ENCODE data around the gene TNKS2. TPM values are rescaled to one million over a fixed set of nuclear protein-coding genes. Genes with fewer than 3 reads are reported as not detected.
"Not testable (repeated sequence)": the region's sequence is repeated elsewhere in the genome, so short reads cannot be mapped to it uniquely, and the experiment has no call there.

The TNKS2 gene
- total RNA-seq, 2 experiments from 2014 or later, result 39.3 to 40.0 TPM

DNA sequence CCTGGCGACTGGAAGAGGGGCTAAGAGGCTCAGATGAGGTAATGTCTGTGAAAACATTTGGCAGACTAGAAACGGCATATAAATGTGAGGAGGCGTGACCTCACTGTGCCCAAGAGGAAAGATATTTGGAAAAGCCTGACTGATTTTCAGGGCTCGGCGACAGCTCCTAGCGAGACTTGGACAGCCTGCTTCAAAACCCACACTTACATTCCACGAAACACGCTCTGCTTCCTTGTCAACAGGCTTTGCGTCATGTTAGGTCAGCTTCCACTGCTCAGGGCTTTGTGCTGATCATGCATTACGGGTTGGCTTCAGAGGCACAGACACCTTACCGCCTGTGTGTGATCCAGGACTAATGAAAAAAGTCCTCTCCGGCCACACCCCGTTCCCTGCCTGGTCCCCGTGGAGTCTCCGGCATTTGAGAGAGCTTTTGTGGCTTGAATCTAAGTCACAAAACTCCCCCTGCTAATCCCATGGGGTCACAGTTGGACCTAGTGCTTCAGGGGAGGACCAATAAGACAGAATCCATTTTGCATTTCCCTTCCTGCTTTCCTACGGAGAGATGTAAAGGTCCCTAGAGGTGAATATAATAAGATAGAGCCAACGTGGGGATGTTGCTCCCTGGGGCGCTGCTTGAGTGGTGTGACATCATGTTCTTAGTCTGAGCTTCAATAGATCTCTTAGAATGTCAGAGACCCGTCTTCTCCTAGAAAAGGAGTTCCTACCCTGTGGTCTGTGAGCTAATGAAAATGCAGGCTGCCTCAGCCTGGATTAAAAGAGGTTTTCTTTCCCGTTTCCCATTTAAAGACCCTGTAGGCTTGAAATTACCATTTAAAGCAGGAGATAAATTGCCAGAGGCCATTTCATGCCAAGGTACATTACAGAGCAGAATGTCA lies 85.6 kb downstream of the TNKS2 start:
- no peaks in the 10 kb centered on the region for H3K36me3 Mint-ChIP-seq (ENCODE audit: low read depth)

DNA sequence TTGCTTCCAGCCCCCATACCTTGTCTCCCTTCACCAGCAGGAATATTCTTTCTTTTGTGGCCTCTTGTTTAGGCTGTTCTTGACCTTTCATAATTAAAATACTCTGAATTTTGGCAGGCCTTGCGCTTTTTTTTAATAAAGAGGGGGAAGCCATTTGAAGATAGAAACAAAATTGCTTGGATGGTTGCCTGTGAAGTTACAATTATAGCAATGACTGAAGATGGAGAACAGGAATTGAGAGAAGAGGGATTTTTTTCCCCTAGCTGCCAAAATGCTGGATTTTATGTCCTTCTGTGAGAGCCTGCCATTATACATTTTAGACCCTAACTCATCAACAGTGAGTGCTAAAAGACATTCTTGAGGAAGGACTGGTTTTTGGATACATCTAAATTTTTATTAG lies 86.3 kb downstream of the TNKS2 start:
- intact Hi-C loops (cut with micrococcal nuclease), result no loop called here
- H3K9me3 Mint-ChIP-seq, result peaks cover 5% of the 10 kb centered on the region
- peaks cover 5% of the 10 kb centered on the region for H3K27me3 Mint-ChIP-seq (ENCODE audit: low read depth)
- CTCF ChIA-PET, result interaction anchor here (0.5 kb wide), 1 partner anchor 126 kb away, joined by 3 read pairs; no protein-coding TSS in a partner anchor
- H3K27ac Mint-ChIP-seq, result no peak overlapping the region
- no peak overlapping the region for H3K4me3 Mint-ChIP-seq
- H3K4me1 Mint-ChIP-seq (ENCODE audit: low read depth), result peaks cover 10% of the 10 kb centered on the region
- DNase-seq, result no peak
- no peaks in the 10 kb centered on the region for H3K36me3 Mint-ChIP-seq (ENCODE audit: low read depth)

More for the DNA sequence above, 85.6 kb downstream of the TNKS2 start:
- CTCF ChIA-PET, result interaction anchor here (0.5 kb wide), 1 partner anchor 125 kb away, joined by 3 read pairs; no protein-coding TSS in a partner anchor
- no peak for DNase-seq
- intact Hi-C loops (cut with micrococcal nuclease), result no loop called here
- Mint-ChIP-seq H3K4me1 (ENCODE audit: low read depth) (peaks cover 10% of the 10 kb centered on the region), H3K27ac (no peak overlapping the region), H3K4me3 (no peak overlapping the region), H3K9me3 (peaks cover 5% of the 10 kb centered on the region), H3K27me3 (ENCODE audit: low read depth) (peaks cover 5% of the 10 kb centered on the region)

GRCh38 chr10:91885362-91886079 lies 87.3 kb downstream of the TNKS2 start:
- peaks cover 10% of the 10 kb centered on the region for H3K4me1 Mint-ChIP-seq (ENCODE audit: low read depth)
- DNase-seq, result no peak

DNA sequence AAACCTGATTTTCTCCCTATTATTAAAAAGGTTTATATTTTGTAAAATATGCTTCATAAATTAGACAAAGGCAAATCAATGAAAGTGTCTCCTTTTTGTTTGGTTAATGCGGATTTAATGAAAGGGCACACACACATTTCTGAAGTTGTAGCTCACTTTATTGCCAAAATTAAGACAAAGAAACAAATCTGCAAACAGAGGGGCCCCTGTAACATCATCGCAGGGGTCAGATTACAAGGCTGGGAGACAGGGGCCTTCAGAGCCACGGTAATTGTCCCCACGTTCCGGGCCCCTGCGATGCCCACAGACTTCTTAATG lies 88.7 kb downstream of the TNKS2 start:
- Mint-ChIP-seq H3K27ac (no peak overlapping the region), H3K4me1 (ENCODE audit: low read depth) (peaks cover 10% of the 10 kb centered on the region), H3K9me3 (no peaks in the 10 kb centered on the region), H3K4me3 (peak overlapping the region; percentile 79), H3K27me3 (ENCODE audit: low read depth) (peaks cover 5% of the 10 kb centered on the region), H3K36me3 (ENCODE audit: low read depth) (no peaks in the 10 kb centered on the region)
- CTCF ChIA-PET, result interaction anchor here (0.6 to 1.1 kb wide), 5 partner anchors 12 to 1593 kb away, joined by 3 to 5 read pairs (median 3); no protein-coding TSS in a partner anchor
- no peak for DNase-seq
- intact Hi-C loops (cut with micrococcal nuclease), result loop anchor here (1.0 kb wide), 1 partner anchor 14 kb away; no protein-coding TSS in a partner anchor

More at GRCh38 chr10:91885362-91886079, 87.3 kb downstream of the TNKS2 start:
- H3K4me3 Mint-ChIP-seq, result no peak overlapping the region
- H3K27me3 Mint-ChIP-seq (ENCODE audit: low read depth), result peaks cover 5% of the 10 kb centered on the region
- no peak overlapping the region for H3K27ac Mint-ChIP-seq
- H3K36me3 Mint-ChIP-seq (ENCODE audit: low read depth), result no peaks in the 10 kb centered on the region
- intact Hi-C loops (cut with micrococcal nuclease), result no loop called here
- H3K9me3 Mint-ChIP-seq, result peaks cover 5% of the 10 kb centered on the region
- CTCF ChIA-PET, result no interaction called here

DNA sequence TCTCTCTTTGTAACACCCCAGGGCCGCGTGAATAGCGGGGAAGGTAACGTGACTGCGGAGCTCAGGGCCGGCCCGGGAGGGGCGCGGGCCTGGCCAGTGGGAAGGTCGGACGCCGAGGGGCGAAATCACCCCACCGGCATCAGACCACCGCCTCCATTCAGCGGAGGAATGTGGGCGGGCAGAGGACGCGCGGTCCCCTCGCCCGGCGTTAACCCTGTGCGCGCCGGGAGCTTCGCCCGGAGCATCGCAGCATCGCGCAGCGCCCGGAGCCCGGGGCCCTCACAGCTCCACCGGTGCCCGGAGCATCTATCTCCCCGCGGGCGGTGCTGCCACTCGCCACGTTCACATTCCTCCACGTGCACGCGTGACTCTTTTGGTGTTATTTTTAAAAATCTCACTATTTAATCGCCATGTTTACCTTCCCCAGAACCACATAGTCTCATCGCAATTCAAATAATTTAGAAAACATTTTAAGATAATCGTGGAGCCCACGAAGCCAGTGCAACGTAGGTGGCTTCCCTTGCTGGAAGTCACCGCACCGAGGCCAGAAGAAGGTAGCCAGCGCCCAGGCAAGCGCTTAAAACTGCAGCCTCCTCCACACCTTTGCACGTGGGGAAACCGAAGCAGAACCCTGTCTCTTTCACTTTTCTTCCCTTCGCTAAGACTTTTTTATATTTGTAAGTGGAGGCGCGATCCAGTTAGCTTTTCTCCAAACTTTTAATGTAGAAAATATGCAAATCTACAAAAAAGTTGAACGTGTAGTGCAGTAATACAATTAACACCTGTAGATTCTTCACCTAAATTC lies 89.2 kb downstream of the TNKS2 start:
- peak overlapping the region; percentile 79 for H3K4me3 Mint-ChIP-seq
- H3K27me3 Mint-ChIP-seq (ENCODE audit: low read depth), result peaks cover 5% of the 10 kb centered on the region
- intact Hi-C loops (cut with micrococcal nuclease), result loop anchor here (1.0 kb wide), 1 partner anchor 14 kb away; no protein-coding TSS in a partner anchor
- H3K36me3 Mint-ChIP-seq (ENCODE audit: low read depth), result no peaks in the 10 kb centered on the region
- H3K27ac Mint-ChIP-seq, result no peak overlapping the region
- H3K4me1 Mint-ChIP-seq (ENCODE audit: low read depth), result peaks cover 10% of the 10 kb centered on the region
- DNase-seq, result peak; percentile 34
- H3K9me3 Mint-ChIP-seq, result no peaks in the 10 kb centered on the region
- CTCF ChIA-PET, result interaction anchor here (0.6 to 1.1 kb wide), 4 partner anchors 12 to 1593 kb away, joined by 3 to 5 read pairs (median 3); no protein-coding TSS in a partner anchor

DNA sequence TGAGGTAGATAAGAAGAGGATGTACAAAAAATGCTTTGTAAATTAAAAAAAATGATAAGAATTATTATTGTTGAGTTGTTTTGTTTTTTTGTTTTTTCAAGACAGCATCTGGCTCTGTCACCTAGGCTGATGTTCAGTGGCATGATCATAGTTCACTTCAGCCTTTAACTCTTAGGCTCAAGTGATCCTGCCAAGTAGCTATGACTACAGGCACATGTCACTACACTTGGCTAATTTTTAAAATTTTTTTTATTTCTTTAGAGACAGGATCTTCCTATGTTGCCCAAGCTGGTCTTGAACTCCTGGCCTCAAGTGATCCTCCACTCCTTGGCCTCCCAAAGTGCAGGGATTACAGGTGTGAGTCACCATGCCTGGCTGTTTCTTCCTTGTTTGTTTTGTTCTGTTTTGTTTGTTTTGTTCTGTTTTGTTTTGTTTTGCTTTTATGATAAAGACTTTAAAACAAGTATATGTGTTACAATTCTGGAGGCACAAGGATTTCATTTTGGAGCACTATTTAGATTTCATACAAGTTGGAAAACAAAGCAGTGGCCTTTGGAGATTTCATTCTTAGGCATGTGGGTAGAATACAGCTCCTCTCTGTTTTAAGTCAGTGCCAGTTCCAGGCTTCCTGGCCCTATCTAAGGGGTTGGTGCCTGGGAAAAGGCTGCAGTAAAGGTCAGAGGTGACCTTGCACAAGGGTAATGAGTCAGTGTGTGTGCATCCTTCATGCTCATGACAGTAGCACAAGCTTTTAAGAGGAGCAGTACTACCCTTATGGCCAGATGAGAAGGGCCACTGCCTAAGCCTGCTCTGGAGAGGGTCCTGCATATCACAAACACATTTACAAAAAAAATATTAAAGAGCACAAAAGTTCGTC lies 93.1 kb downstream of the TNKS2 start:
- no peak overlapping the region for H3K4me3 Mint-ChIP-seq
- H3K9me3 Mint-ChIP-seq, result no peaks in the 10 kb centered on the region
- peaks cover 10% of the 10 kb centered on the region for H3K4me1 Mint-ChIP-seq (ENCODE audit: low read depth)
- peaks cover 5% of the 10 kb centered on the region for H3K27me3 Mint-ChIP-seq (ENCODE audit: low read depth)
- no peak overlapping the region for H3K27ac Mint-ChIP-seq
- no peak for DNase-seq
- intact Hi-C loops (cut with micrococcal nuclease), result no loop called here
- CTCF ChIA-PET, result interaction anchor here (0.5 kb wide), 1 partner anchor 686 kb away, joined by 3 read pairs; no protein-coding TSS in a partner anchor
- H3K36me3 Mint-ChIP-seq (ENCODE audit: low read depth), result no peaks in the 10 kb centered on the region

DNA sequence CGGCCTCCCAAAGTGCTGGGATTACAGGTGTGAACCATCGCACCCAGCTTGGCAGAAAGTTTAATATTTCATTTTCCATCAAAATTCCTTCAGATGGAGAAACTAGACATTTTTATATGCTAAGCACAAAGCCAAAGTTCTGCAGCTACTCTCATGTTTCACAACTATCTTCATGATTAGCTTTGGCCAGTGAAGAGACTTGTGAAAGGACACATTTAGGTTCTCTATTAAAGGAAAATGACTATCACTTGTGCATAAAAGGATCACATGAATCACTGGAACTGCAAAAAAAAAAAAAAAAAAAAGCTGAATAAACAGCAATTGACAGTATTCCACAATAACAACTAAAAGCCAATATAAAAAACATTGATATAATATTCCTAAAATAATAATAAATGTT lies 94.8 kb downstream of the TNKS2 start:
- peaks cover under 1% of the 10 kb centered on the region for H3K4me1 Mint-ChIP-seq (ENCODE audit: low read depth)
- CTCF ChIA-PET, result interaction anchor here (0.6 kb wide), 1 partner anchor 23 kb away, joined by 3 read pairs; no protein-coding TSS in a partner anchor
- H3K36me3 Mint-ChIP-seq (ENCODE audit: low read depth), result no peaks in the 10 kb centered on the region
- no peak overlapping the region for H3K27ac Mint-ChIP-seq
- no peaks in the 10 kb centered on the region for H3K27me3 Mint-ChIP-seq (ENCODE audit: low read depth)
- intact Hi-C loops (cut with micrococcal nuclease), result no loop called here
- no peak overlapping the region for H3K4me3 Mint-ChIP-seq
- no peak for DNase-seq
- no peaks in the 10 kb centered on the region for H3K9me3 Mint-ChIP-seq

- H3K4me1 Mint-ChIP-seq (ENCODE audit: low read depth); CTCF ChIA-PET; H3K4me3 Mint-ChIP-seq; DNase-seq; intact Hi-C loops (cut with micrococcal nuclease); H3K9me3 Mint-ChIP-seq; H3K36me3 Mint-ChIP-seq (ENCODE audit: low read depth); H3K27ac Mint-ChIP-seq; H3K27me3 Mint-ChIP-seq (ENCODE audit: low read depth): not testable (repeated sequence)
Observed at GRCh38 chr10:91894261-91894685, 96.0 kb downstream of the TNKS2 start.

- Mint-ChIP-seq H3K36me3 (ENCODE audit: low read depth) (no peaks in the 10 kb centered on the region), H3K27me3 (ENCODE audit: low read depth) (no peaks in the 10 kb centered on the region), H3K4me3 (no peak overlapping the region), H3K9me3 (no peaks in the 10 kb centered on the region), H3K27ac (no peak overlapping the region), H3K4me1 (ENCODE audit: low read depth) (peaks cover 4% of the 10 kb centered on the region)
- CTCF ChIA-PET, result no interaction called here
- intact Hi-C loops (cut with micrococcal nuclease), result no loop called here
- DNase-seq, result no peak
Observed at GRCh38 chr10:91896212-91896756, 98.1 kb downstream of the TNKS2 start.

GRCh38 chr10:91897421-91897820 lies 99.2 kb downstream of the TNKS2 start:
- Mint-ChIP-seq H3K4me1 (ENCODE audit: low read depth) (peaks cover 16% of the 10 kb centered on the region), H3K27ac (no peak overlapping the region), H3K9me3 (no peaks in the 10 kb centered on the region), H3K36me3 (ENCODE audit: low read depth) (no peaks in the 10 kb centered on the region), H3K27me3 (ENCODE audit: low read depth) (no peaks in the 10 kb centered on the region), H3K4me3 (no peak overlapping the region)
- no peak for DNase-seq
- CTCF ChIA-PET, result no interaction called here
- intact Hi-C loops (cut with micrococcal nuclease), result no loop called here

Data from activated naive CD4-positive, alpha-beta T cell treated with anti-CD3 and anti-CD28 coated beads for 36 hours (primary cell).